Amygdala (tissue), 56 donors: ENCODE data around the gene DNAJC13.
"Not testable (repeated sequence)": the region's sequence is repeated elsewhere in the genome, so short reads cannot be mapped to it uniquely, and the experiment has no call there.

Source experiments
- DNase-seq, 56 donors: peaks; one replicate each; lab custom pipeline; 2025; lab: John Stamatoyannopoulos, UW

The DNAJC13 gene

DNA sequence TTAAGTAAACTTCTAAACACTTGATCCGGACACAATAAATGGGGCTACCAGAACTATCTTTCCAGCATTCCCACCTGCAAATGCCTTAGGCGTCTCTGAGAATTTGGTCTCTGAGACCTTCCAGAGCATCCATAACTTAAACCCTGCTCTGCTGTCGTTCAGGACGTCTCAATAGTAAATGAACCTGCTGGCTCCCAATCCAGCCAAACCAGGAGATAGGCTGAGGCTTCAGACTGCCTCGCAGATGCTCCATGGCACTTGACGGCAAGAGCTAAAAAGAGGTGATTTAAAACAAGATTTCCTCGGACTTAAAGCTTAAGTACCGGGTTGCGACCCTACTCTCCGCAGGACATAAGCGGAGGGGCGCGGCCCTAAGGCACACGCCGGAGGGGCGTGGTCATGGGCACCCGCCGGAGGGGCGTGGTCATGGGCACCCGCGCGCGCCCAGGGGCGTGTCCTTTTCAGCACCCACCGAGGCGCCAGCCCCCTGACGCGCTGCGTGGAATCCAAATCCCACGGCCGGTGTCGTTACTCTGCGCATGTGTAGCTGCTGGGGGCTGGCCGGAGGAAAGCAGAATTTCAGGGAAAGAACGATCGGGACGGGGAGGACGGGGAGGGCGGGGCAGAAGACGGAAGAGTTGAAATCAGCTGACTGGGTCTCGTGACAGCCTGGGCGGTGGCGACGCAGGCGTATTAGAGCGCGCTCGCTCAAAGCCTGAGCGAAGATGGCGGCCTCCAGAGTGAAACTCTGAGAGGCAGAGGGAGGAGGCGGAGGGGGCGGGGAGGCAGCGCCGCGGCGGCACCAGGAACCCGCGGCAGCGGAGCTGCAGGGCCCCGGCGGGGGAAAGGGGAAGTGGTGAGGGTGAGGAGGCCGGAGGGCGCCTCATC, at the start of gene DNAJC13:
Gene DNAJC13, plus strand, starts transcription at position 696 of the 888 bp plus-strand sequence. CDS start 17,049 bp downstream, outside the sequence.
- peak; percentile 61 to 96 (median 90) for DNase-seq

DNA sequence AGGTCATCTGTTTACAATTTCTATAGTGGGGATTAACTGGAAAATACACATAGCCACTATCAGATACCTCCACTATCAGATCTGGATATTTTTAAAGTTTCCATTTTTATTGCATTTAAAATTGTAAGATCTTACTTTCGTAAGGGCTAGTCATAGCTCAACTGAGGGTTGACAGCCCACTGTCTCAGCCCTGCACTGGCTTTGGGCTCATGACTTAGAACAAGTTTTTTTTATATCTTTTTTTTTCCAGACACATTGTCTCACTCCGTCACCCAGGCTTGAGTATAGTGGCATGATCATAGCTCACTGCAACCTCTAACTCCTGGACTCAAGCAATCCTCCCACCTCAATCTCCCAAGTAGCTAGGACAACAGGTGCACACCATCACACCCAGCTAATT, 48.8 kb upstream of the DNAJC13 start:
- no peak for DNase-seq

GRCh38 chr3:132368962-132369361, 48.3 kb upstream of the DNAJC13 start:
- DNase-seq = no peak

DNA sequence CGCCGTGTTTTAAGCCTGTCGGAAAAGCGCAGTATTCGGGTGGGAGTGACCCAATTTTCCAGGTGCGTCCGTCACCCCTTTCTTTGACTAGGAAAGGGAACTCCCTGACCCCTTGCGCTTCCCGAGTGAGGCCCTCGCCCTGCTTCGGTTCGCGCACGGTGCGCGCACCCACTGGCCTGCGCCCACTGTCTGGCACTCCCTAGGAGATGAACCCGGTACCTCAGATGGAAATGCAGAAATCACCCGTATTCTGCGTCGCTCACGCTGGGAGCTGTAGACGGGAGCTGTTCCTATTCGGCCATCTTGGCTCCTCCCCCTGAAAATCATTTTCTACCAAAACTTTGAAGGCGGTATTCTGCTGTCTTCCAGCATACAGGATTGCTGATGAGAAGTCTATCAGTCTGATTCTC, 40.4 kb upstream of the DNAJC13 start:
- DNase-seq = not testable (repeated sequence)

- no peak for DNase-seq
These were observed 39.1 kb upstream of the DNAJC13 start for GRCh38 chr3:132378048-132378762.

DNA sequence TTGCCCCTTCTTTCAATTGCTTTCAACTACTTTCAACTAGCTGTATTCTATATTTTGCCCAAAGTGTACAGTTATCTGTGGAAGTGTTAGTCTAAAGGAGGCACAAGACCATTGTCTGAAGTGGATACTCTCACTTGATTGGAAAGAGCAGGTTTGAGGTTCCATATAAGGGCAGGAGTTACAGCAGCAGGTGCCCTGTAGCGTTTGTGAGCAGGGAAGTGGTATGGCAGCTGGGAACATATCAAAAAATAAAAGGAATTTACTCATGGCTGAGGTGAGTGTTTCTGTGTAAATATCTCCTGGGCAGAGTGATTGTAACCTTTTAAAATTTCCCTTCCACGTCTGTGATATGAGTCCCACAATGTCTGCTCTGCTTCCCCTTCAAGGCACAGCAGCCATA, 38.5 kb upstream of the DNAJC13 start:
- no peak for DNase-seq

DNA sequence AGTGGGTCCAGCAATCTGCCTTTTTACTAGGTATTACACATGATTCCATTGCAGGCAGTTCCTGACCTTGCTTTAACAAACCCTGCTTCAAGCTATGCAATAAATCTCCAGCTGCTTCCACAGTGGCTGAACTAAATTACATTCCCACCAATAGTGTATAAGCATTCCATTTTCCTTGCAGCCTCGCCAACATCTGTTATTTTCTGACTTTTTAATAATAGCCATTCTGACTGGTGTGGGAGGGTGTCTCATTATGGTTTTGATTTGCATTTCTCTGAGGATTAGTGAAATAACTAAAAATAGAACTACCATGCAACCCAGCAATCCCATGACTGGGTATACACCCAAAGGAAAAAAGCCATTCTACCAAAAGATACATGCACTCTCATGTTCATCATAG, 36.4 kb upstream of the DNAJC13 start:
- no peak for DNase-seq

DNA sequence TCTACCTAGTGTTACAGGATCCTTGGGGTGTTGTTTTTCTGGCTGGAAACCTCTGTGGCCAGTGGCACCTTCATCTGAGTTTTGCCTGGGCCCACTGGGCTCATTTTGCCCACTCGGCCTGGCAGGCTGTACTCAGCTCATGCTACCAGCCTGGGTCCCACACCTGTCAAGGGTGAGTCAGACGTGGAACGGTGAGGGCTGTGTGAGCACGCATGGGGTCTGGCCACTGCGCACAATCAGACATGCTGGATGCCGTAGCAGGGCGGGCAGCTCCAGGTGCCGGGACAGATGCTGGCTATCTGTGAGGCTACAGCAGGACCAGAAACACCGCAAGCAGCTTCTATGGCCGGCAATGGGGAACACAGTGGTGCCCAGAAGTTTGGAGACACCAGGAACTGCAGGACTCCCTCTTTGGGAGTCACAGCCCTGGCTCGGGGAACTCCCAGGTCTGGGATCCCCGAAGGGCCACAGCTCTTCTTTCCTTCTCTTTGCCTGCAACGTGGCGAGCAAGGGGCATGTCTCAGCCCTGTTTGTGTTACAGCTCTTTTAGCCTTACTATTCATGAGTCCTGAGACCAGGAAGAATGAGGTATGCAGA, 35.9 kb upstream of the DNAJC13 start:
- no peak for DNase-seq

GRCh38 chr3:132382267-132382666, 35.0 kb upstream of the DNAJC13 start:
- DNase-seq = no peak

DNA sequence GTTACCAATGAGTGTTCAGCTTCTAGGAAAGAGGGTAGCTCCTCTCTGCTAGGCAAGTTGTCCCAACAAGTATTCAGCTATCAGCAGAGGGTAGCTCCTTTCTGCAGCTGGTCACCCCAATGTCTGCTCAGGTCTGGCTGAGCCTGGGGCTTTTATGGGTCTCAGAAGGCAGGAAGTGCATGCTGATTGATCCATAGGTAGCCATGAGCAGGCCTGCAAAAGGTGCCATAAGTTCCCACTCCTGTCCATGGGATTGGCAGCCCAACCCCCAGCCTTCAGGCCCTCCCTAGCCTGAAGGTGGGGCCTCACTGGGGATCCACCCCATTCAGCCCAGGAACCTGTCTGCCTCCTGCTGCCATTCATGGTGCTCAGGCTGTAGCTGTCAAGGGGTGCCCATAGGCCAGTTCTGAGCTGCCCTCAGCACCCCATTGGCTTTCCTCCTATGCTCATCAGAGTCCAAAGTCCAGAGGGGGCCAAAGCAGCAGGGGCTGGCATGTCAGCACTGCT, 34.6 kb upstream of the DNAJC13 start:
- no peak for DNase-seq

DNA sequence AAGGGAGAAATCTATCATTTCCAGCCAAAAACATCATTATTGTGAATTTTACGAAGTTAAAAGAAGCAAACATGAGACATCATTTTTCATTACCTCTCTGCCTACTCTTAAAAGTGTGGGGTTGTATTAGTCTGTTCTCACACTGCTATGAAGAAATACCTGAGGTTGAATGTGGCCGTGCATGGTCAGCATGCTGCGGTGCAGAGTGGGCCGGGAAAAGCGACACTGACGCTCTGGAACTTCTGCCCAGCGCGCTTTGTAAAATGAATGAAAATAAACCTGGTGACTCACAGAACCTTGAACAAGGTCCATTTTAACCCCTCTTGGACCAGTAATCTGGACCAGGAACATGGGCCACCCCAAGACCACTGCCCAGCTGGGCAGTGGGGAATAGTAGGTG, 31.0 kb upstream of the DNAJC13 start:
- DNase-seq = no peak

DNA sequence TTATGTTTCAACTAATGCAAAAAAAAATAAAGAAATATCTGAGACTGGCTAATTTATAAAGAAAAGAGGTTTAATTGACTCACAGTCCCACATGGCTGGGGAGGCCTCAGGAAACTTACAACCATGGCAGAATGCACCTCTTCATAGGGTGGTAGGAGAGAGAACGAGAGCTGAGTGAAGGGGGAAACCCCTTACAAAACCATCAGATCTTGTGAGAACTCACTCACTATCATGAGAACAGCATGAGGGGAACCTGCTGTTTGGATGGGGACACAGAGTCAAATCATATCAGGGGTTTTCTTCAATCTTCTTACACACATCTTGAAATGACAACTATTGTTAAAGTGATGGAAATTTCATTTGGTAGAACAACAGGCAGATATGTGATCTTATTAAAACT, 24.6 kb upstream of the DNAJC13 start:
- DNase-seq = not testable (repeated sequence)

- peak in 1 of 56 donors; percentile 0 for DNase-seq
These were observed 23.0 kb upstream of the DNAJC13 start for GRCh38 chr3:132394320-132394719.

- no peak for DNase-seq
These were observed 22.2 kb upstream of the DNAJC13 start for GRCh38 chr3:132395126-132395525.

DNA sequence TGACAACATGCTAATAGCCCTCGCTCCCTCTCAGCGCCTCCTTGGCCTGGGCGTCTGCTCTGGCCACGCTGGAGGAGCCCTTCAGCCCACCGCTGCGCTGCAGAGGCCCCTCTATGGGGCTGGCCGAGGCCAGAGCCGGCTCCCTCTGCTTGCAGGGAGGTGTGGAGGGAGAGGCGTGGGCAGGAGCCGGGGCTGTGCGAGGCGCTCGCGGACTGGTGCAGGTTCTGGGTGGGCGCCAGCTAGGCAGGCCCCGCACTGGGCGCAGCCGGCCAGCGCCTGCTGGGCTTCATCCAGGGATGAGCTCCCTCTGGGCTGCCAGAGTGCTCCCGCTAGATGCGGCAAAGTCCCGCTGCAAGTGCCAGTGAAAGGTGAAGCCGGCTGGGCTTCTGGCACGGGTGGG, 21.0 kb upstream of the DNAJC13 start:
- DNase-seq = no peak

- not testable (repeated sequence) for DNase-seq
These were observed 20.5 kb upstream of the DNAJC13 start for GRCh38 chr3:132396776-132397175.

GRCh38 chr3:132399054-132399929, 18.0 kb upstream of the DNAJC13 start:
- peak in 11 of 56 donors; percentile 1 to 61 (median 22) for DNase-seq

DNA sequence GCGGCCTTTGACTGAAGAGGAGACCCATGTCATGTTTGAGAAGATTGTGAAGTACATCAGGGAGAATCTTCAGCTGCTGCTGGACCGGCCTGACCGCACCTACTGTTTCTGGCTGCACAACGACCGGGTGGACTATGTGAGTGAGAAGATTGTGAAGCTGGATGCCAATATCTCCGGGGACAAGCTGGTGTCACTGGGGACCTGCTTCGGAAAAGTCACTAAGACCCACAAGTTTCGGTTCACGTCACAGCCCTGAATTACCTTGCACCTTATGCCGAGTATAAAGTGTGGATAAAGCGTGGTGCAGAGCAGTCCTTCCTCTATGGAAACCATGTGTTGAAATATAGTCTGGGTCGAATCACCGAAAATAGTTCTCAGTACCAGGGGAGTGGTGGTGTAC, 16.0 kb upstream of the DNAJC13 start:
- no peak for DNase-seq

DNA sequence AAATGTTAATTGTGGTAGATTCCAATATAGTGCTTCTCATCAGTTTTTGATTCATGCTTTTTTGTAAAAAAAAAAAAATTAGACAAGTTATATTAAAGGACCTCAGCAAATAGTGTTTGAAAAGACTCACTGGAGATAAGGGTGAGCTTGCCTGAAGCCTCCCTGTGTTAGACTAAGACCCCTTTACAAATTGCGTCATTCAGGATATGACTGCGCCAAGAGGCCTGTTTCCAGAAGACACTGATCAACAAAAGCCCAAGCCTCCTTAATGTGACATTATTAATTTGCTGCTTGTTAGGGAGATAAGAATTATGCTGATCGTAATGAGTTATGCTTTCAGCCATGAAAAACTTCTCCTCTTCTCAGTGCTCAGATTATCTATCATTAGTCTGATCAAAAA, 13.0 kb upstream of the DNAJC13 start:
- no peak for DNase-seq

DNA sequence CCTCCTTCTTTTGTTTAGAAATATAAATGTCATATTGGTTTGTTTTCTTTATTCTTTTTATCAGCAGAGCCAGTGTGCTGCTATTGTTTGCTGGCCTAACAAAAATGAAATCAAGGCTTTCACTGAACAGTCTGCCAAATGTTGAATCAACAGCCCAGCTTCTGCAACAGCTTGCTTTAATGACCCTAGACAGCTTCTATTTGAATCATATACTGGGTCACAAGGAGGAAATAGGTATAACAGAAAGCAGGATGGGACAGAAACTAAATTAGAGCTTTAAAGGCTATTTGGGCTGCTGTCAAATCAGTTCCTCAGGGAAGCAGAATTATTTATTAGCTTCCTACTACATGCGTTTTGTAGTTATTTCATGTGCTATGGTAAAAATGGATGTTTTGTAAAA, 12.1 kb upstream of the DNAJC13 start:
- peak in 1 of 56 donors; percentile 3 for DNase-seq
